T-helper 2 cell treated with Interferon-gamma antibody and Interleukin-4, amounts not matched to agents 5 μg/mL and 100 μg/mL, for 36 hours (primary cell): ENCODE measurements around the gene ADGRB3.

ENCODE experiments used
- DNase-seq: peaks from one replicate; pipeline ENCODE4 v3.0.0; 2021; ENCODE audit warnings: low spot score
- H3K27ac Mint-ChIP-seq: one replicate; pipeline ENCODE4 v1.8.0; 2021; ENCODE audit warnings: mild to moderate bottlenecking, mixed read lengths
- H3K27me3 Mint-ChIP-seq: one replicate; pipeline ENCODE4 v1.8.0; 2021; ENCODE audit warnings: low read depth, mixed read lengths
- H3K36me3 Mint-ChIP-seq: one replicate; pipeline ENCODE4 v1.8.0; 2021; ENCODE audit warnings: low read depth, mixed read lengths
- H3K4me1 Mint-ChIP-seq: one replicate; pipeline ENCODE4 v1.8.0; 2021; ENCODE audit warnings: low read depth, mixed read lengths
- H3K4me3 Mint-ChIP-seq: one replicate; pipeline ENCODE4 v1.8.0; 2022; ENCODE audit warnings: mild to moderate bottlenecking, moderate library complexity, mixed read lengths
- H3K9me3 Mint-ChIP-seq: one replicate; pipeline ENCODE4 v1.8.0; 2021; ENCODE audit warnings: mixed read lengths

Gene ADGRB3

GRCh38 chr6:68638230-68638900 is 3.3 kb downstream of the ADGRB3 start:
- DNase-seq: no peak
- Mint-ChIP-seq H3K9me3 (no peaks in the 10 kb centered on the region), H3K36me3 (no peaks in the 10 kb centered on the region), H3K4me3 (no peak overlapping the region), H3K27ac (no peak overlapping the region), H3K27me3 (peaks cover 44% of the 10 kb centered on the region), H3K4me1 (peaks cover 12% of the 10 kb centered on the region)

GRCh38 chr6:68639211-68639610 is 4.1 kb downstream of the ADGRB3 start:
- Mint-ChIP-seq H3K27ac (no peak overlapping the region), H3K36me3 (no peaks in the 10 kb centered on the region), H3K4me1 (peaks cover 11% of the 10 kb centered on the region), H3K9me3 (no peaks in the 10 kb centered on the region), H3K4me3 (no peak overlapping the region), H3K27me3 (peaks cover 35% of the 10 kb centered on the region)
- no peak for DNase-seq

- Mint-ChIP-seq H3K27ac (no peak overlapping the region), H3K9me3 (no peaks in the 10 kb centered on the region), H3K27me3 (peaks cover 31% of the 10 kb centered on the region), H3K4me1 (peaks cover 7% of the 10 kb centered on the region), H3K36me3 (no peaks in the 10 kb centered on the region), H3K4me3 (no peak overlapping the region)
- DNase-seq: no peak
These were observed 4.9 kb downstream of the ADGRB3 start for GRCh38 chr6:68639826-68640490.

GRCh38 chr6:68640491-68640835 is 5.4 kb downstream of the ADGRB3 start:
- Mint-ChIP-seq H3K4me3 (no peak overlapping the region), H3K27ac (no peak overlapping the region), H3K27me3 (peaks cover 27% of the 10 kb centered on the region), H3K9me3 (no peaks in the 10 kb centered on the region), H3K4me1 (peaks cover 7% of the 10 kb centered on the region), H3K36me3 (no peaks in the 10 kb centered on the region)
- no peak for DNase-seq

- no peak for DNase-seq
- H3K4me3 Mint-ChIP-seq: no peak overlapping the region
- no peaks in the 10 kb centered on the region for H3K36me3 Mint-ChIP-seq
- no peaks in the 10 kb centered on the region for H3K9me3 Mint-ChIP-seq
- H3K27ac Mint-ChIP-seq: no peak overlapping the region
- peaks cover 20% of the 10 kb centered on the region for H3K27me3 Mint-ChIP-seq
- H3K4me1 Mint-ChIP-seq: peaks cover 2% of the 10 kb centered on the region
These were observed 6.1 kb downstream of the ADGRB3 start for GRCh38 chr6:68641172-68641571.

GRCh38 chr6:68642081-68642480 is 7.0 kb downstream of the ADGRB3 start:
- no peaks in the 10 kb centered on the region for H3K9me3 Mint-ChIP-seq
- DNase-seq: no peak
- no peak overlapping the region for H3K27ac Mint-ChIP-seq
- peaks cover 2% of the 10 kb centered on the region for H3K4me1 Mint-ChIP-seq
- peaks cover 12% of the 10 kb centered on the region for H3K27me3 Mint-ChIP-seq
- H3K36me3 Mint-ChIP-seq: no peaks in the 10 kb centered on the region
- no peak overlapping the region for H3K4me3 Mint-ChIP-seq

- H3K27ac Mint-ChIP-seq: no peak overlapping the region
- no peak overlapping the region for H3K4me3 Mint-ChIP-seq
- peaks cover 6% of the 10 kb centered on the region for H3K27me3 Mint-ChIP-seq
- H3K9me3 Mint-ChIP-seq: no peaks in the 10 kb centered on the region
- no peak for DNase-seq
- H3K36me3 Mint-ChIP-seq: no peaks in the 10 kb centered on the region
- peaks cover 2% of the 10 kb centered on the region for H3K4me1 Mint-ChIP-seq
These were observed 7.9 kb downstream of the ADGRB3 start for GRCh38 chr6:68642977-68643376.

- H3K36me3 Mint-ChIP-seq: no peaks in the 10 kb centered on the region
- H3K4me1 Mint-ChIP-seq: no peaks in the 10 kb centered on the region
- H3K4me3 Mint-ChIP-seq: no peak overlapping the region
- no peak for DNase-seq
- H3K9me3 Mint-ChIP-seq: no peaks in the 10 kb centered on the region
- H3K27ac Mint-ChIP-seq: no peak overlapping the region
- no peaks in the 10 kb centered on the region for H3K27me3 Mint-ChIP-seq
These were observed 14.6 kb downstream of the ADGRB3 start for GRCh38 chr6:68649669-68650068.

- Mint-ChIP-seq H3K27ac (no peak overlapping the region), H3K4me1 (no peaks in the 10 kb centered on the region), H3K4me3 (no peak overlapping the region), H3K36me3 (no peaks in the 10 kb centered on the region), H3K27me3 (no peaks in the 10 kb centered on the region), H3K9me3 (no peaks in the 10 kb centered on the region)
- DNase-seq: no peak
These were observed 15.1 kb downstream of the ADGRB3 start for GRCh38 chr6:68650142-68650541.

- Mint-ChIP-seq H3K9me3 (no peaks in the 10 kb centered on the region), H3K4me3 (no peak overlapping the region), H3K27me3 (no peaks in the 10 kb centered on the region), H3K4me1 (no peaks in the 10 kb centered on the region), H3K36me3 (no peaks in the 10 kb centered on the region), H3K27ac (no peak overlapping the region)
- no peak for DNase-seq
These were observed 16.2 kb downstream of the ADGRB3 start for GRCh38 chr6:68651011-68651985.

GRCh38 chr6:68652117-68652536 is 17.0 kb downstream of the ADGRB3 start:
- DNase-seq: no peak
- Mint-ChIP-seq H3K4me3 (no peak overlapping the region), H3K27ac (no peak overlapping the region), H3K27me3 (no peaks in the 10 kb centered on the region), H3K36me3 (no peaks in the 10 kb centered on the region), H3K9me3 (no peaks in the 10 kb centered on the region), H3K4me1 (no peaks in the 10 kb centered on the region)

GRCh38 chr6:68653074-68653705 is 18.1 kb downstream of the ADGRB3 start:
- Mint-ChIP-seq H3K4me3 (no peak overlapping the region), H3K4me1 (no peaks in the 10 kb centered on the region), H3K27me3 (no peaks in the 10 kb centered on the region), H3K36me3 (no peaks in the 10 kb centered on the region), H3K9me3 (no peaks in the 10 kb centered on the region), H3K27ac (no peak overlapping the region)
- no peak for DNase-seq

GRCh38 chr6:68653706-68654089 is 18.6 kb downstream of the ADGRB3 start:
- H3K36me3 Mint-ChIP-seq: no peaks in the 10 kb centered on the region
- H3K27me3 Mint-ChIP-seq: no peaks in the 10 kb centered on the region

GRCh38 chr6:68654134-68654533 is 19.1 kb downstream of the ADGRB3 start:
- Mint-ChIP-seq H3K9me3 (no peaks in the 10 kb centered on the region), H3K27me3 (no peaks in the 10 kb centered on the region), H3K27ac (no peak overlapping the region), H3K4me1 (no peaks in the 10 kb centered on the region), H3K4me3 (no peak overlapping the region), H3K36me3 (no peaks in the 10 kb centered on the region)
- no peak for DNase-seq

More at GRCh38 chr6:68653706-68654089, 18.6 kb downstream of the ADGRB3 start:
- no peak overlapping the region for H3K4me3 Mint-ChIP-seq
- H3K4me1 Mint-ChIP-seq: no peaks in the 10 kb centered on the region
- H3K9me3 Mint-ChIP-seq: no peaks in the 10 kb centered on the region
- H3K27ac Mint-ChIP-seq: no peak overlapping the region
- no peak for DNase-seq
